GM12801 (cell line): ENCODE results near the gene GRIK4.

Experiments
- TF ChIP-seq, protein P1 (sequence below): IDR thresholded peaks from one replicate; pipeline ENCODE4 v1.5.1; 2011; ENCODE audit warnings: control low read depth; ENCODE audit not compliant: insufficient read length; ENCODE audit errors: extremely low read depth

GRIK4 gene

DNA sequence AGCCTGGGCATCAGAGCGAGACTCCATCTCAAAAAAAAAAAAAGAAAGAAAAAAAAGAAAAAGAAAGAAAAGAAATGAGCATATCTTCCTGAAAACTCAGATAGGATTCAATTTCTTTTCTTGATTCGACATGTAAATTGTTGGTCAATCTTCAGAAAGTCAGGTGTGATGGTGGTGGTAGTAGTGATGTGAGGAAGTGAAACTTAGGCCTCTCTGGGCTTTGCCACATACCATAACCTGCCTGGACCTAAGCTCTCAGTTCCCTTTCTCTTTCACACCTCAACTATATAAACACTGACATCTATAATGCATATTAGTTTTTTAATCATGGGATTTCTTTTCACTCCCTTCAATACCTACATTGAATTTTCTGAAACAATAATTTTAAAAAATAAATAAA lies 414.4 kb downstream of the GRIK4 start:
- TF ChIP-seq, protein P1, sequence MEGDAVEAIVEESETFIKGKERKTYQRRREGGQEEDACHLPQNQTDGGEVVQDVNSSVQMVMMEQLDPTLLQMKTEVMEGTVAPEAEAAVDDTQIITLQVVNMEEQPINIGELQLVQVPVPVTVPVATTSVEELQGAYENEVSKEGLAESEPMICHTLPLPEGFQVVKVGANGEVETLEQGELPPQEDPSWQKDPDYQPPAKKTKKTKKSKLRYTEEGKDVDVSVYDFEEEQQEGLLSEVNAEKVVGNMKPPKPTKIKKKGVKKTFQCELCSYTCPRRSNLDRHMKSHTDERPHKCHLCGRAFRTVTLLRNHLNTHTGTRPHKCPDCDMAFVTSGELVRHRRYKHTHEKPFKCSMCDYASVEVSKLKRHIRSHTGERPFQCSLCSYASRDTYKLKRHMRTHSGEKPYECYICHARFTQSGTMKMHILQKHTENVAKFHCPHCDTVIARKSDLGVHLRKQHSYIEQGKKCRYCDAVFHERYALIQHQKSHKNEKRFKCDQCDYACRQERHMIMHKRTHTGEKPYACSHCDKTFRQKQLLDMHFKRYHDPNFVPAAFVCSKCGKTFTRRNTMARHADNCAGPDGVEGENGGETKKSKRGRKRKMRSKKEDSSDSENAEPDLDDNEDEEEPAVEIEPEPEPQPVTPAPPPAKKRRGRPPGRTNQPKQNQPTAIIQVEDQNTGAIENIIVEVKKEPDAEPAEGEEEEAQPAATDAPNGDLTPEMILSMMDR: no peak

GRCh38 chr11:120928627-120929026 lies 417.1 kb downstream of the GRIK4 start:
- TF ChIP-seq, protein P1: no peak

DNA sequence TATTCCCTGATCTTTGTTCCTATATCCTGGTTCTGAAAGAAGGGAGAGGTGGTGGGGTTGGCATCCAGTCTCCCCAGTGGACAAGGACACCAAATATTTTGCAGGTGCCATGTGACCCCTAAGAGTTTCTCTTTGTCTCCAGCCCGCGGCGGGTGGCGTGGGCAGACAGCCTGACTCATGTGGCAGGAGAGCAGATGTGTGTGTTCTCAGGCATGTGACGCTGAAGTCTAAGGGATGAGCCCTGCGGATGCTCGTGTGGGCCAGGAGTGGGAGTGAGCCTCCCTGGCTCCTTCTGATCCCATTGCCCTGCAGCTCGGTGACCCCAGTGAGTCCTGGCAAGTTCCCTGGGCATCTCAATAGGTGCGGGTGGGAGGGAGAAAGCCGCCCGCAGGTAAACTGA lies 417.5 kb downstream of the GRIK4 start:
- TF ChIP-seq, protein P1: no peak

DNA sequence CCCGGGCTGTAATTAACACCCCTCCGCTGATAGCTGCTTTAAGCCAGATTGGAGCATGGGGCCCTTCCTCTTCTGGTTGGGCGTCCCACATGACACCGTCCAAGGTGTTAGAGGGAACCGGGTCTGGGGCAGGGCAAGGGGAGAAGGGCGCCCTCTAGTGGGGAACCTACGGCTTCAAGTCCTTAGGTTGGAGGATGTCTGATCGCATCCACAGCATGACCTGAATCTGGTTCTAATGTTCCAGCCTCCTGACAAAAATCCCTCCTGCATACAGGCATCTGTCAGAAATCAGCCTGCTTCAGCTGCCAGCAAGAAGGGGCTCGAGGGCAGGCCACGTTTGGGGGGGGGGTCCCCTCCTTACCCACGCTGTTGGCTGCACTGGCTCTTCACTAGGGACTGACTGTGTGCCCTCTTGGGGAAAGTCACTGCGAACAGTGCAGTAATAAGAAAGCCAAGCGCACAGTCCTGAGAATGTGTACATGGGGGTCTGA lies 418.2 kb downstream of the GRIK4 start:
- TF ChIP-seq, protein P1: no peak

GRCh38 chr11:120931057-120931779 lies 419.7 kb downstream of the GRIK4 start:
- TF ChIP-seq, protein P1: no peak

DNA sequence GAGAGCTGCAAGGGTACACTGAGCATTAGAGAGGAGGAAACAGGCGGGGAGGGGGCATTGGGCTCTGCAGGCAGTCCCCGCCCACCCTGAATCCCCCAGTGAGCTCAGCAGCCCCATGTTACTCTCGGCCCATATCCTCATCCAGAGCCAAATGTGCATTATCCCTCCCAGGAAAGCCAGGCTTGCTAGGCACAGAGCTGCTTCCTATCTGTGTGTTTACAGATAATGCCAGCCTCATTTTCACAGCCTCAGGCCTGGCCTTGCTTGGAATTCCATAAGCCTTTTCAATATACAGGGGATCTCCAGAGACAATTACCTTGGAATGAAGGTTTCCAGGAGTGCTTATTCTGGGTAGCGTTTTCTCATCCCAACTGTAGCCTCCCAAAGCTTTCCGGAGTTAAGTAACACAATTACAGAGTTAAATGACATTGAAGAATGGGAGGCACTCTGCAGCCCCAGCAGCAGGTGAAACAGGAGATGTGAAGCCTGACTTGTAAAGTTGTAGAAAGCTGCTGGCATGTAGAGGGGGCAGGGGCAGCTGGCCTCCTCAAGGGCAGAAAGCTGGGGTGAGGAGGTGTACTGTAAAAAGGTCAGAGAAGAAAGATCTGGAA lies 420.9 kb downstream of the GRIK4 start:
- TF ChIP-seq, protein P1: no peak

DNA sequence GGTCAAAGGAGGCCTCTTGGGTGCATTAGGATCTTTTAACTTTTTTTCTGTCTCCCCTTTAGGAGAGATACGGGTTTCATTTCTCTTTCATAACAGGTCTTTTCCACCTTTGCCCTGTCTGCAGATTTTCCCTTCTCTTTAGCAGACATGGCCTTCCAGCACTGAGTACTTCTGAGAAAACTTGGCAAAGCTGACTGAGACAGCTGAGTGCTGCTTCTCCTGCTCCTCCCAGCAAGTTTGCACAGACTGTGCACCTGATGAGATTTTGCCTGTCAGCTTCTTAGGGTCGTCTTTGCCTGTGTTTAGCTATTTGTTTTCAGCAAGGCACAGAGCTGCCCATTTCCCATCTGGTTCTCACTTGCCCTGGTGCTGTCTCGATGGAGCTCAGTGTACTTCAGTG lies 424.8 kb downstream of the GRIK4 start:
- TF ChIP-seq, protein P1: no peak
